LNCaP clone FGC (cell line): Measurements from ENCODE around the gene ATR.
"Not testable (repeated sequence)": the region's sequence is repeated elsewhere in the genome, so short reads cannot be mapped to it uniquely, and the experiment has no call there.

Source experiments
- DNase-seq: peaks from one replicate; pipeline ENCODE4 v3.0.0-alpha.2; 2011; ENCODE audit warnings: low read depth
- H3K4me3 ChIP-seq: 2 replicates; pipeline ENCODE4 v1.5.1; 2011; ENCODE audit warnings: mild to moderate bottlenecking, low read depth, low read length, control low read depth
- TF ChIP-seq, protein P1 (sequence below): IDR thresholded peaks from 2 replicates; pipeline ENCODE4 v1.5.1; 2012; ENCODE audit warnings: mild to moderate bottlenecking; ENCODE audit not compliant: control insufficient read depth, insufficient read depth; ENCODE audit errors: extremely low read depth

The ATR gene

DNA sequence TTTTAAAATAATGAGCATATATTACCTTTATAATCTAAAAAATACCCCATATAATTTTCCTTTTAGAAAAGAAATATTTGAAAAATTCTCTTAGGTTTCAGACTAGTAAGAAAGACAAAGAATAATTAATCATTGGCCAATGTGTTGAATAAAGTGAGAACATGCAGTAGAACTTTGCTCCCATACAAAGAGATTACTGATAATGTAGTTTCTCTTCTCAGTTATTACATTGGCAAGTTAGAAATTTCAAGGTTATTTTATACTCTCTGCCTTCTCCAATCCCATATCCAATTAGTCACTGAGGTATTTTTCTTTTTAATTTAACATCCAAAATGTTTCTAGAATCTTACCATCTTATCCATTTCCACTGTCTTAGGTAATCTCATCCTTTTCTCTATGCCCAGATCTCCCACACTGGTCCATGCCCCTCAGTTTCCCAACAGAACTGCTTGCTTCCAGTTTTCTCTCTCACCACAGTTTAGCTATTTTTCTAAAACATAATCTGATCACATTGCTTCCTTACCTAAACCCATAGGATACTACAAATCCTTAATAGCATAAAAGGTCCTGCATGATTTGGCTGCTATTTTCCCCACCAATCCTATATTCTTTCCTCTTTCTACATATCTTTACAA lies 141.5 kb downstream of the ATR start:
- no peak overlapping the region for H3K4me3 ChIP-seq
- DNase-seq: no peak
- TF ChIP-seq, protein P1, sequence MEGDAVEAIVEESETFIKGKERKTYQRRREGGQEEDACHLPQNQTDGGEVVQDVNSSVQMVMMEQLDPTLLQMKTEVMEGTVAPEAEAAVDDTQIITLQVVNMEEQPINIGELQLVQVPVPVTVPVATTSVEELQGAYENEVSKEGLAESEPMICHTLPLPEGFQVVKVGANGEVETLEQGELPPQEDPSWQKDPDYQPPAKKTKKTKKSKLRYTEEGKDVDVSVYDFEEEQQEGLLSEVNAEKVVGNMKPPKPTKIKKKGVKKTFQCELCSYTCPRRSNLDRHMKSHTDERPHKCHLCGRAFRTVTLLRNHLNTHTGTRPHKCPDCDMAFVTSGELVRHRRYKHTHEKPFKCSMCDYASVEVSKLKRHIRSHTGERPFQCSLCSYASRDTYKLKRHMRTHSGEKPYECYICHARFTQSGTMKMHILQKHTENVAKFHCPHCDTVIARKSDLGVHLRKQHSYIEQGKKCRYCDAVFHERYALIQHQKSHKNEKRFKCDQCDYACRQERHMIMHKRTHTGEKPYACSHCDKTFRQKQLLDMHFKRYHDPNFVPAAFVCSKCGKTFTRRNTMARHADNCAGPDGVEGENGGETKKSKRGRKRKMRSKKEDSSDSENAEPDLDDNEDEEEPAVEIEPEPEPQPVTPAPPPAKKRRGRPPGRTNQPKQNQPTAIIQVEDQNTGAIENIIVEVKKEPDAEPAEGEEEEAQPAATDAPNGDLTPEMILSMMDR: no peak

DNA sequence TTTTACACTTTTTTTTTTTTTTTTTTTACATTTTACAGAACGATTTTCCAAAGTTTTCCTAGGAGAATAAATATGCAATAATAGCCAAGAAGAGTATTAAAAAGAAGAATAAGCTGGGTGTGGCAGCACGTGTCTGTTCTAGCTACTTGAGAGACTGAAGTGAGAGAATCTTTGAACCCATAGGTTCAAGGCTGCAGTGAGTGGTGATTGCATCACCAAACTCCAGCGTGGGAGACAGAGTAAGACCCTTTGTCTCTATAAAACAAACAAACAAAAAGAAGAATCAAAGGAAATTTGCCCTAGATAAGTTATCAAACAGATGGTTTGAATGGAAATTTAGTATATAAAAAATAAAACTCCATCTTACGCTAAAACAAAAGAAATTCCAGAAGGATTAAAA lies 144.0 kb downstream of the ATR start:
- no peak overlapping the region for H3K4me3 ChIP-seq
- TF ChIP-seq, protein P1: no peak
- no peak for DNase-seq

DNA sequence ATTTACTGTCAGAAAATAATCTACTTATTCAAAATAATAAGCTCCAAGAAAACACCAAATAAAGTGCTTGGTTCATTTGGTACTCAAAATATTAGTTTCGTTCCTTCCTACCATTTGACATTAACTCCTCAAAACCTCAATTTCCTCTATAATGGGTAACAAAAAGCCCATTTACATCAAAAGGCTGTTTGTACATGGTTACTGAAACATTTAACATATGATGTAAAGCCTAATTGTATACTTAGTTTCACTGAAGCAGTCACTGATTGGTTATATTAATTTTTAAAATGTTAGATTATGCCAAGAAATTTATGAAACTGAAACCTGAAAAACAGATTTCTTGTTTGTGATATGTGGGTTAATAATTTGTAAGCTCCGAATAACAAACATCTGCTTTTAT lies 145.4 kb downstream of the ATR start:
- H3K4me3 ChIP-seq: no peak overlapping the region
- DNase-seq: no peak
- TF ChIP-seq, protein P1: no peak

DNA sequence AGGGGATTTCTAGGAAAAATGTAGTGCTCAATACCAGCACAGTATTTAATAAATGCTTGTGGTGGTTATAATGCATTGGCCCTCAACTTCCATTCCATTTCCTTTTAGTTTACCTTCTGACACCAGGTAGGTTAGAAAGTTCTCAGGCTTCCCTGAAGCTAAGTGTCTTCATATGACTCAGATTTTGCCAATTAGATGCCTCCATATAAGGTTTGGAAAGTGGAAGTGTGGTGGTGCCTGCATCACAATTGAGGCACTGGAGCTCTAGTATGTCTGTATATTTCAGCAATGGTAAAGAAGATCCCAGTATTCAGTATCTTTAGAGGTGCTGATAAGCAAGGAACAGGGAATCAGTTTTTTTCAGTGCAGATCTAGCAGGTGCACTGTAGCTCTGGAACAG lies 149.0 kb downstream of the ATR start:
- TF ChIP-seq, protein P1: no peak
- DNase-seq: no peak
- H3K4me3 ChIP-seq: no peak overlapping the region

- no peak for DNase-seq
- H3K4me3 ChIP-seq: no peak overlapping the region
- TF ChIP-seq, protein P1: no peak
These were observed 153.8 kb downstream of the ATR start for GRCh38 chr3:142424754-142425153.

- H3K4me3 ChIP-seq: no peak overlapping the region
- TF ChIP-seq, protein P1: no peak
These were observed 159.5 kb downstream of the ATR start for GRCh38 chr3:142418926-142419592.

DNA sequence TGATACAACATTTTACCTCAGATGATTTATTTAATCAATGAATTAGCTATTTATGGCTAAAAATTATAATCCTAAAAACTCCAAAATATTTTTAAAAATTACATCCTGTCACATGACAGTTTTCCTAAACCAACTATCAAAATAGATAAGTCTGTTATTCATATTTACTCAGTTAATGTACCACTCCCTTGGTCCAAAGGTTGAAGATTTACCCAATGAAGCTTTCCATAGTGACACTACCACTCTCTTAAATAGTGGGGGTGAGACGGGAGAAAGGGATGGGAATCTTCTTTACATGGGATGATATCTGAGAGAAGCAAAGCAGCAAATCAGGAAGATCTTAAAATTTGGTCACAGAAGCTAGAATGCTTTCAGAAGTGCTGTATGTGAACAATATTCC lies 161.2 kb downstream of the ATR start:
- no peak overlapping the region for H3K4me3 ChIP-seq
- TF ChIP-seq, protein P1: no peak
- DNase-seq: no peak

More at GRCh38 chr3:142418926-142419592, 159.5 kb downstream of the ATR start:
- no peak for DNase-seq

DNA sequence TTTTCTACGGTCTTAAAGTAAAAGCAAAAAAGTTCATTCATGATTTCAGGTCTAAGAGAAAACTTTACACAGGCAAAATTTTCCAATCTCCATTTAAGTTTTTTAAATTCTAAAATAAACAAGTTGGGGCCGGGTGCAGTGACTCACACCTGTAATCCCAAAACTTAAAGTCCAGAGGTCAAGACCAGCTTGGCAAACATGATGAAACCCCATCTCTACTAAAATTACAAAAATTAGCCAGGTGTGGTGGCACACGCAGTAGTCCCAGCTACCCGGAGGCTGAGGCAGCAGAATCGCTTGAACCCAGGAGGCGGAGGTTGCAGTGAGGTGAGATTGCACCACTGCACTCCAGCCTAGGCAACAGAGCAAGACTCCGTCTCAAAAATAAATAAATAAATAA lies 178.0 kb downstream of the ATR start:
- not testable (repeated sequence) for DNase-seq, H3K4me3 ChIP-seq
